ENCODE results near the gene PAN3. TPM values are rescaled to one million over a fixed set of nuclear protein-coding genes. Genes with fewer than 3 reads are reported as not detected.

The PAN3 gene
- total and polyA plus RNA-seq, 2 of the 8 experiments (the other 6 are each of a cell fraction or from before 2014, with no cell fraction given): 12.7 to 39.3 TPM

GRCh38 chr13:28258417-28258816, 120.1 kb downstream of the PAN3 start:
- Histone ChIP-seq H3K79me1 (ENCODE audit: low read depth, low read length) (no peaks in the 10 kb centered on the region), H3K23ac (ENCODE audit: insufficient read length) (no peak overlapping the region), H3K4ac (replicated peaks; ENCODE audit: insufficient read length, low read depth, low read length) (no peak overlapping the region), H3K4me3 (ENCODE audit: extremely low read depth in 1 of 4, insufficient read depth in 2 of 4, low read depth in 3 of 4, low read length in 4 of 4) (no peak overlapping the region), H3K27ac (ENCODE audit: low read depth, low read length) (no peak overlapping the region), H3K9me3 (ENCODE audit: insufficient read depth in 2 of 2, low read depth in 1 of 2, low read length in 1 of 2) (no peaks in the 10 kb centered on the region), H3K23me2 (ENCODE audit: low read depth, low read length) (no peaks in the 10 kb centered on the region), H3K36me3 (ENCODE audit: control insufficient read depth in 2 of 4, insufficient read depth in 4 of 4, low read length in 3 of 4) (peaks cover 0 to 43% (median 14%) of the 10 kb centered on the region in 4 experiments; a peak in 4 of 8 replicates), H2AK5ac (ENCODE audit: low read depth, low read length) (no peak overlapping the region), H3K4me2 (ENCODE audit: insufficient read depth in 1 of 2, low read depth in 2 of 2, low read length in 2 of 2) (no peak overlapping the region), H2BK5ac (ENCODE audit: low read depth, low read length) (no peak overlapping the region), H4K91ac (replicated peaks; ENCODE audit: insufficient read length, low read length) (no peak overlapping the region), H2BK120ac (replicated peaks; ENCODE audit: low read depth, low read length) (no peak overlapping the region), H3K18ac (ENCODE audit: extremely low read depth, low read length) (no peak overlapping the region), H4K20me1 (replicated peaks in 1 of 2; ENCODE audit: control insufficient read depth in 1 of 2, insufficient read depth in 2 of 2, low read length in 2 of 2) (peaks cover 0 to 2% of the 10 kb centered on the region in 2 experiments), H2AFZ (ENCODE audit: low read length) (no peak overlapping the region), H2BK12ac (ENCODE audit: low read depth, low read length) (no peak overlapping the region), H3K9ac (replicated peaks in 1 of 4; ENCODE audit: extremely low read depth in 1 of 4, low read depth in 3 of 4, low read length in 3 of 4) (no peak overlapping the region), H2BK15ac (ENCODE audit: low read length) (no peak overlapping the region), H4K5ac (ENCODE audit: insufficient read length, low read depth, low read length) (no peak overlapping the region), H3K4me1 (replicated peaks in 1 of 4; ENCODE audit: control insufficient read depth in 3 of 4, insufficient read depth in 4 of 4, low read length in 3 of 4) (no peaks in the 10 kb centered on the region), H4K8ac (ENCODE audit: extremely low read depth, insufficient read depth, low read length) (no peak overlapping the region), H3K56ac (replicated peaks; ENCODE audit: insufficient read length, low read depth, low read length) (no peak overlapping the region), H3K14ac (ENCODE audit: insufficient read length) (no peak overlapping the region), H2BK20ac (ENCODE audit: low read length) (no peak overlapping the region), H3K79me2 (ENCODE audit: control insufficient read depth in 1 of 2, insufficient read depth in 2 of 2, low read length in 2 of 2) (peaks cover 0 to 3% of the 10 kb centered on the region in 2 experiments; a peak in 1 of 4 replicates), H3K27me3 (replicated peaks in 1 of 4; ENCODE audit: control insufficient read depth in 3 of 4, extremely low read depth in 1 of 4, insufficient read depth in 3 of 4, low read length in 3 of 4) (no peaks in the 10 kb centered on the region)
- no peak for FAIRE-seq
- ChIA-PET POLR2A (ENCODE audit: partially characterized antibody) (interaction anchor here (0.6 to 0.7 kb wide), 2 partner anchors 8 to 29 kb away, joined by 3 to 5 read pairs; no protein-coding TSS in a partner anchor), CTCF (ENCODE audit: partially characterized antibody) (interaction anchor here (0.6 kb wide), 1 partner anchor 305 kb away, joined by 5 read pairs; no protein-coding TSS in a partner anchor)
- 93% methylated on average over 3 of the region's 3 CpGs; no CpG with 5 or more reads in 1 of the 2 experiments for WGBS, 2 experiments (ENCODE audit: extremely low coverage in 1 of 2, insufficient coverage in 1 of 2, insufficient read length in 1 of 2, insufficient replicate concordance in 2 of 2, low coverage in 1 of 2, low lambda C conversion rate in 2 of 2, missing lambda C conversion rate in 1 of 2)
- no peak for TF ChIP-seq RFX5 (IDR thresholded peaks at IDR 0.05; ENCODE audit: borderline replicate concordance, low read depth, low read length)
- no peak for TF ChIP-seq SP4 (IDR thresholded peaks at IDR 0.05; ENCODE audit: low read length)
- TF ChIP-seq SP1 (IDR thresholded peaks at IDR 0.05; ENCODE audit: low read depth, low read length): no peak
- TF ChIP-seq CREB1 (IDR thresholded peaks at IDR 0.05): no peak
- TF ChIP-seq YY1 (IDR thresholded peaks at IDR 0.05; ENCODE audit: low read depth, low read length): no peak
- TF ChIP-seq SUZ12 (IDR thresholded peaks at IDR 0.05; ENCODE audit: low read length): no peak
- no peak for TF ChIP-seq CTCF (IDR thresholded peaks at IDR 0.05; ENCODE audit: control extremely low read depth in 1 of 3, insufficient read depth in 1 of 3, low read depth in 1 of 3, low read length in 3 of 3)
- no peak for TF ChIP-seq ZNF274 (IDR thresholded peaks at IDR 0.05; ENCODE audit: borderline replicate concordance, extremely low read depth, low read length)
- DNase-seq (ENCODE audit: low read depth in 1 of 2, low spot score in 2 of 2): no peak
